ENCODE results near the gene LHPP.

LHPP gene

GRCh38 chr10:124637091-124637700 lies 175.6 kb downstream of the LHPP start (continued):
- TF ChIP-seq PATZ1 (tag by site-specific recombination; IDR thresholded peaks at IDR 0.05): no peak
- no peak for TF ChIP-seq ZIC2 (tag by site-specific recombination; IDR thresholded peaks at IDR 0.05)
- TF ChIP-seq AEBP2 (tag by site-specific recombination; IDR thresholded peaks at IDR 0.05; ENCODE audit: borderline replicate concordance): no peak
- no peak for TF ChIP-seq ZNF664 (tag by site-specific recombination; IDR thresholded peaks at IDR 0.05)
- no peak for TF ChIP-seq HOXA7 (CRISPR knock-in tag; IDR thresholded peaks at IDR 0.05; ENCODE audit: borderline replicate concordance)

GRCh38 chr10:124637746-124638145 lies 176.1 kb downstream of the LHPP start:
- Histone ChIP-seq H3K4me3 (ENCODE audit: low read depth, low read length) (no peak overlapping the region), H3K9me3 (ENCODE audit: control insufficient read depth, insufficient read depth, low read depth, low read length) (no peaks in the 10 kb centered on the region), H3K36me3 (ENCODE audit: control insufficient read depth in 2 of 2, insufficient read depth in 1 of 2, low read length in 2 of 2) (peaks cover 0 to 10% of the 10 kb centered on the region in 2 experiments; a peak in 1 of 3 replicates), H3K27ac (ENCODE audit: extremely low read depth, low read depth, low read length) (no peak overlapping the region), H3K4me1 (ENCODE audit: control insufficient read depth, insufficient read depth, low read length) (no peaks in the 10 kb centered on the region)
- CTCF ChIA-PET: no interaction called here
- no peak for TF ChIP-seq HOXC10 (CRISPR knock-in tag; IDR thresholded peaks at IDR 0.05)
- no peak for TF ChIP-seq GLI2 (tag by site-specific recombination; IDR thresholded peaks at IDR 0.05; ENCODE audit: borderline replicate concordance, low read depth)
- no peak for TF ChIP-seq OSR2 (tag by site-specific recombination; IDR thresholded peaks at IDR 0.05)
- TF ChIP-seq KLF16 (tag by site-specific recombination; IDR thresholded peaks at IDR 0.05): no peak
- no peak for TF ChIP-seq HIC1 (tag by site-specific recombination; IDR thresholded peaks at IDR 0.05)
- no peak for TF ChIP-seq ZNF280C (tag by site-specific recombination; IDR thresholded peaks at IDR 0.05)
- TF ChIP-seq ZNF133 (tag by site-specific recombination; IDR thresholded peaks at IDR 0.05): no peak
- TF ChIP-seq ZBTB21 (tag by site-specific recombination; IDR thresholded peaks at IDR 0.05): no peak
- no peak for TF ChIP-seq ZNF521 (tag by site-specific recombination; IDR thresholded peaks at IDR 0.05)
- no peak for TF ChIP-seq ZNF394 (tag by site-specific recombination; IDR thresholded peaks at IDR 0.05; ENCODE audit: borderline replicate concordance)
- TF ChIP-seq ZNF202 (tag by site-specific recombination; IDR thresholded peaks at IDR 0.05; ENCODE audit: borderline replicate concordance): no peak
- TF ChIP-seq ZNF529 (tag by site-specific recombination; IDR thresholded peaks at IDR 0.05; ENCODE audit: insufficient replicate concordance): no peak
- POLR2A ChIA-PET: no interaction called here
